Measurements from ENCODE around the gene ATP8B1.

DNA sequence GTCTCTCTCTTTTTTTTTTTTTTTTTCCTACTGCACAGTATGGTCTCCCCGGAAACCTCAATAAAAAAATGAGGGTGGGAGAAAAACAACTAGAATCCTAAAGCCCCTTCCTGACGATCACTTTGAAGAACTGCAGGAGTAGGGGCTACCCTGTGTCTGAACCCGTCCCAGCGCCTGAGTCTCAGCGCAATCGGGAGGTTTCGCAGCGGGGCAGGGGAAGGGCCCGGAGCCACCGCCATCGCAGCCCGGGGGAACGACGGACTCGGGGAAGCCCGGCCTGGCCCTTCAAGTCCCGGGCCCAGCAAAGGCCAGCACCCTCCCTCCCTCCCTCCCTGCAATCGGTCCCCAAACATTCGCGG, 181.9 kb downstream of the ATP8B1 start:
- TF ChIP-seq, protein P1, sequence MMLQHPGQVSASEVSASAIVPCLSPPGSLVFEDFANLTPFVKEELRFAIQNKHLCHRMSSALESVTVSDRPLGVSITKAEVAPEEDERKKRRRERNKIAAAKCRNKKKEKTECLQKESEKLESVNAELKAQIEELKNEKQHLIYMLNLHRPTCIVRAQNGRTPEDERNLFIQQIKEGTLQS (IDR thresholded peaks at IDR 0.05) = no peak
- TF ChIP-seq RXRA (IDR thresholded peaks at IDR 0.05) (no peak), YY1 (IDR thresholded peaks at IDR 0.05) (no peak), HNF4A (conservative IDR thresholded peaks at IDR 0.05) (no peak), SP1 (IDR thresholded peaks at IDR 0.05) (no peak), CTCF (IDR thresholded peaks at IDR 0.05; ENCODE audit: low read depth, low read length, missing input control) (no peak), TAF1 (conservative IDR thresholded peaks at IDR 0.05) (no peak), EGR1 (IDR thresholded peaks at IDR 0.05; ENCODE audit: low read depth in 2 of 2) (no peak), GABPA (IDR thresholded peaks at IDR 0.05 in 1 of 2, conservative IDR thresholded peaks at IDR 0.05 in 1 of 2) (no peak)
- TF ChIP-seq, protein P2, sequence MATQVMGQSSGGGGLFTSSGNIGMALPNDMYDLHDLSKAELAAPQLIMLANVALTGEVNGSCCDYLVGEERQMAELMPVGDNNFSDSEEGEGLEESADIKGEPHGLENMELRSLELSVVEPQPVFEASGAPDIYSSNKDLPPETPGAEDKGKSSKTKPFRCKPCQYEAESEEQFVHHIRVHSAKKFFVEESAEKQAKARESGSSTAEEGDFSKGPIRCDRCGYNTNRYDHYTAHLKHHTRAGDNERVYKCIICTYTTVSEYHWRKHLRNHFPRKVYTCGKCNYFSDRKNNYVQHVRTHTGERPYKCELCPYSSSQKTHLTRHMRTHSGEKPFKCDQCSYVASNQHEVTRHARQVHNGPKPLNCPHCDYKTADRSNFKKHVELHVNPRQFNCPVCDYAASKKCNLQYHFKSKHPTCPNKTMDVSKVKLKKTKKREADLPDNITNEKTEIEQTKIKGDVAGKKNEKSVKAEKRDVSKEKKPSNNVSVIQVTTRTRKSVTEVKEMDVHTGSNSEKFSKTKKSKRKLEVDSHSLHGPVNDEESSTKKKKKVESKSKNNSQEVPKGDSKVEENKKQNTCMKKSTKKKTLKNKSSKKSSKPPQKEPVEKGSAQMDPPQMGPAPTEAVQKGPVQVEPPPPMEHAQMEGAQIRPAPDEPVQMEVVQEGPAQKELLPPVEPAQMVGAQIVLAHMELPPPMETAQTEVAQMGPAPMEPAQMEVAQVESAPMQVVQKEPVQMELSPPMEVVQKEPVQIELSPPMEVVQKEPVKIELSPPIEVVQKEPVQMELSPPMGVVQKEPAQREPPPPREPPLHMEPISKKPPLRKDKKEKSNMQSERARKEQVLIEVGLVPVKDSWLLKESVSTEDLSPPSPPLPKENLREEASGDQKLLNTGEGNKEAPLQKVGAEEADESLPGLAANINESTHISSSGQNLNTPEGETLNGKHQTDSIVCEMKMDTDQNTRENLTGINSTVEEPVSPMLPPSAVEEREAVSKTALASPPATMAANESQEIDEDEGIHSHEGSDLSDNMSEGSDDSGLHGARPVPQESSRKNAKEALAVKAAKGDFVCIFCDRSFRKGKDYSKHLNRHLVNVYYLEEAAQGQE (IDR thresholded peaks at IDR 0.05) = no peak

Measured in liver (tissue), 3 donors.